ENCODE results near the gene DDA1. TPM values are rescaled to one million over a fixed set of nuclear protein-coding genes. Genes with fewer than 3 reads are reported as not detected.
"Not testable (repeated sequence)": the region's sequence is repeated elsewhere in the genome, so short reads cannot be mapped to it uniquely, and the experiment has no call there.

DDA1 gene
- total and polyA plus RNA-seq, 4 donors: 23.6 to 84.8 (median 56.4) TPM

DNA sequence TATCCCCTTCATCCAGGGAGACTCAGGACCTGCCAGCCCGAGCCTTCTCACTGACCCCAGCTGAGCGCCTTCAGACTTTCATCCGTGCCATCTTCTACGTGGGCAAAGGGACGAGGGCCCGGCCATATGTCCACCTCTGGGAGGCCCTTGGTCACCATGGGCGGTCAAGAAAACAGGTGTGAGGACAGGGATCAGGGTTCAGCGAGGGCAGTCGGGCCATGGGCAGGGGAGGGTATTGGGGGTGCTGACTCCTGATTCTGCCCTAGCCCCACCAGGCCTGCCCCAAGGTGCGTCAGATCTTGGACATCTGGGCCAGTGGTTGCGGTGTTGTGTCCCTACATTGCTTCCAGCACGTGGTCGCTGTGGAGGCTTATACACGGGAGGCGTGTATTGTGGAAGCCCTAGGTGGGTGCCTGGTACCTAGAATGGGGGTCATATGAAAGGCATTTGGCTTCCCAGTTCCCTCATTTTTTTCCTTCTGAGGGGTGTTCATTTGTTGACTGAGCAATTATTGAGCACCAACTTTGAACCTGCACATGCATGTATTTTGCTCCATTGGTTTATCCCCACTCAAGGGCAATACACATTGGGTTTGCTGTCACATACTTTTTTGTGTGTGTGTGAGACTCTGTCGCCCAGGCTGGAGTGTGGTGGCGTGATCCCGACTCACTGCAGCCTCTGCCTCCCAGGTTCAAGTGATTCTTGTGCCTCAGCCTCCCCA is 23.8 kb upstream of the DDA1 start:
- H3K4me3 ChIP-seq (ENCODE audit: low read depth, low read length): no peak overlapping the region
- 97% methylated on average over 15 of the region's 18 CpGs for WGBS (ENCODE audit: insufficient coverage)
- peaks cover 21% of the 10 kb centered on the region for H3K4me1 ChIP-seq (ENCODE audit: control insufficient read depth, insufficient read depth, low read length)
- H3K9me3 ChIP-seq (ENCODE audit: control insufficient read depth, insufficient read depth, low read length): no peaks in the 10 kb centered on the region
- H3K36me3 ChIP-seq (ENCODE audit: control insufficient read depth, insufficient read depth, low read length): peaks cover 21% of the 10 kb centered on the region
- DNase-seq (ENCODE audit: low read depth in 4 of 6, low spot score in 6 of 6): no peak
- H3K27ac ChIP-seq (ENCODE audit: low read depth, low read length): no peak overlapping the region
- peaks cover 15% of the 10 kb centered on the region for H3K27me3 ChIP-seq (ENCODE audit: control insufficient read depth, insufficient read depth, low read length)

DNA sequence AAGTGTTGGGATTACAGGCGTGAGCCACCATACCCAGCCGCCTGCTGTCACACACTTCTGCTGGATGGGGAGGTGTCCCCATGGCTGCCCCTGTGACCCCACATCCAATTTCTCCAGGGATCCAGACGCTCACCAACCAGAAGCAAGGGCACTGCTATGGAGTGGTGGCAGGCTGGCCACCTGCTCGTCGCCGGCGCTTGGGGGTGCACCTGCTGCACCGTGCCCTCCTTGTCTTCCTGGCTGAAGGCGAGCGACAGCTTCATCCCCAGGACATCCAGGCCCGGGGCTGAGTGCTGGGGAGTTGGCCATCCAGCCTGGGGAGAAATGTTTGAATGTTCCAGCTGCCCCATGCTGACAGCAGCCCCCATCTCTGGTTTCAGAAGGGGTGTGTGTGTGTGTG is 23.1 kb upstream of the DDA1 start:
- WGBS (ENCODE audit: insufficient coverage): 96% methylated on average over 9 of the region's 11 CpGs
- Histone ChIP-seq H3K36me3 (ENCODE audit: control insufficient read depth, insufficient read depth, low read length) (peaks cover 24% of the 10 kb centered on the region), H3K9me3 (ENCODE audit: control insufficient read depth, insufficient read depth, low read length) (no peaks in the 10 kb centered on the region), H3K27ac (ENCODE audit: low read depth, low read length) (no peak overlapping the region), H3K4me1 (ENCODE audit: control insufficient read depth, insufficient read depth, low read length) (peaks cover 21% of the 10 kb centered on the region), H3K27me3 (ENCODE audit: control insufficient read depth, insufficient read depth, low read length) (peaks cover 12% of the 10 kb centered on the region), H3K4me3 (ENCODE audit: low read depth, low read length) (no peak overlapping the region)
- no peak for DNase-seq (ENCODE audit: low read depth in 4 of 6, low spot score in 6 of 6)

DNA sequence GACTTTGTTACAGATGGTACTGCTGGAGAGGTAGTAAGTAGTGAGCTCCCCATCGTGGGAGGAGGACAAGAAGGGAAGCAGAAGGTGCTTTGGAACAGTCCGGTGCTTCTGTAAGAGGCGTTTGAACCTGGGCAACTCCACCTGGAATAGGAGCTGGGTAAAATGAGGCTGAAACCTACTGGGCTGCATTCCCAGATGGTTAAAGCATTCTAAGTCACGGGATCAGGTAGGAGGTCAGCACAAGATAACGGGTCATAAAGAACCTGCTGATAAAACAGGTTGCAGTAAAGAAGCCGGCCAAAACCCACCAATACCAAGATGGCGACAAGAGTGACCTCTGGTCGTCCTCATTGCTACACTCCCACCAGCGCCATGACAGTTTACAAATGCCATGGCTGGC is 22.6 kb upstream of the DDA1 start:
- H3K4me1 ChIP-seq (ENCODE audit: control insufficient read depth, insufficient read depth, low read length): peaks cover 16% of the 10 kb centered on the region
- peaks cover 7% of the 10 kb centered on the region for H3K27me3 ChIP-seq (ENCODE audit: control insufficient read depth, insufficient read depth, low read length)
- H3K4me3 ChIP-seq (ENCODE audit: low read depth, low read length): no peak overlapping the region
- no peak for DNase-seq (ENCODE audit: low read depth in 4 of 6, low spot score in 6 of 6)
- no peak overlapping the region for H3K27ac ChIP-seq (ENCODE audit: low read depth, low read length)
- 94% methylated on average over 8 of the region's 9 CpGs for WGBS (ENCODE audit: insufficient coverage)
- peaks cover 26% of the 10 kb centered on the region for H3K36me3 ChIP-seq (ENCODE audit: control insufficient read depth, insufficient read depth, low read length)
- no peaks in the 10 kb centered on the region for H3K9me3 ChIP-seq (ENCODE audit: control insufficient read depth, insufficient read depth, low read length)

DNA sequence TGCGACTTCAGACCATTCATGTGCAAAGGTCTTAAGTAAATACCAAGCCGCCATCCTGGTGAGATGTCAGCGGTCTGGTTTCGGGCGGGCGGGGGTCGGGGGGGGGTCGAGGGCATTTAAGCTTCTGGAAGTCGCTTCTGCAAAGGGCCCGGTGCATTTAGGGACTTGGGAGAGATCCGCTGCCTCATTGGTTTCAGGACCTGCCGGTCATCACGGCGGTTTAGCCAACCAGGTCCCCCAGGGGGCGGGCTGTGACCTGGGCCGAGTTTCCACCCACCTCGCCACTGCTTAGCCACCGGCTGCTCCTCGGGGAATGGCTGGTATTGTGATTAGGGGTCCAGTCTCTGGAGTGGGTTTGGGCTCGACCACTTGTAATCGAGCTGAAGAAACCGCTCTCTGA is 19.9 kb upstream of the DDA1 start:
- H3K4me1 ChIP-seq (ENCODE audit: control insufficient read depth, insufficient read depth, low read length): peaks cover 14% of the 10 kb centered on the region
- H3K27ac ChIP-seq (ENCODE audit: low read depth, low read length): no peak overlapping the region
- DNase-seq (ENCODE audit: low read depth in 4 of 6, low spot score in 6 of 6): peak in 2 of 6 donors; percentile 64 to 74
- H3K27me3 ChIP-seq (ENCODE audit: control insufficient read depth, insufficient read depth, low read length): no peaks in the 10 kb centered on the region
- peaks cover 38% of the 10 kb centered on the region for H3K36me3 ChIP-seq (ENCODE audit: control insufficient read depth, insufficient read depth, low read length)
- H3K4me3 ChIP-seq (ENCODE audit: low read depth, low read length): no peak overlapping the region
- 17% methylated on average over 17 of the region's 22 CpGs for WGBS (ENCODE audit: insufficient coverage)
- no peaks in the 10 kb centered on the region for H3K9me3 ChIP-seq (ENCODE audit: control insufficient read depth, insufficient read depth, low read length)

DNA sequence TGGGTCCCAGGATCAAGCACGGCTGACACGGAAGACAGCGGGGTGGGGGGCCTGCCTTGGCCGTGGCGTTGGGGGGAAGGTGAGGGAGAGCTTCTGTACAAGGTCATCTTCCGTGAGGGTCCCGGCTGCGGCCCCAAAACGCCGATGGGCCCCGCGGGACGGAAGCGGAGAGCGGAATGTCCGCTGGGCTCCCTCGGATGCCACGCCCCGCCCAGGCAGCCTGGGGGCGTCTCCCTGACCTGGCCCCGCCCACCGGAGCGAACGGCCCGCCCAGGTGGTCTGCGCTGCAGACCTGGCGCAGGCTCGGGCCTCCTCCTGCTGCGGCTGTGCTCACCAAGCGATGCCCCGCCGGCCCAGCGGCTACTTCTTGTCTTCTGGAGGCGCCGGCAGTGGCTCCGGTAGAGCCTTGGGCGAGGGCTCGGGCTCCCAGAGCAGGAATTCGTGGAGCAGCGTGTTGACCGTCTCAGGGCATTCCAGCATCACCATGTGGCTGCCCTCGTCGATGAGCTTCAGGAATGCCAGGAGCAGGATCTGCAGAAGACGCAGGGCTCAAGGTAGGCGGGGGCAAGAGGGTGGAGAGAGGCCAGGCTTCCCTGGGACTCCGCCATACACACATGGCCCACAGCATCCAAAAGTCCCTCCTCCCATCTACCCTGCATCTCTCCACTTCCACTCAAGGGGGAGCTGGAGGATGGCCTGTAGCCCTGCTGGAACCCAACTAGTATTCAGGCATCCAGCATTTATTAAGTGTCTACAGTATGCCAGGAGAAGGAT is 16.9 kb upstream of the DDA1 start:
- Histone ChIP-seq H3K4me3 (ENCODE audit: low read depth, low read length) (peak overlapping the region; percentile 49), H3K27ac (ENCODE audit: low read depth, low read length) (peak overlapping the region; percentile 52), H3K9me3 (ENCODE audit: control insufficient read depth, insufficient read depth, low read length) (no peaks in the 10 kb centered on the region), H3K27me3 (ENCODE audit: control insufficient read depth, insufficient read depth, low read length) (no peaks in the 10 kb centered on the region), H3K4me1 (ENCODE audit: control insufficient read depth, insufficient read depth, low read length) (peaks cover 14% of the 10 kb centered on the region), H3K36me3 (ENCODE audit: control insufficient read depth, insufficient read depth, low read length) (peaks cover 33% of the 10 kb centered on the region)
- 11% methylated on average over 43 of the region's 46 CpGs for WGBS (ENCODE audit: insufficient coverage)
- peak in 3 of 6 donors; percentile 39 to 82 (median 77) for DNase-seq (ENCODE audit: low read depth in 4 of 6, low spot score in 6 of 6)

DNA sequence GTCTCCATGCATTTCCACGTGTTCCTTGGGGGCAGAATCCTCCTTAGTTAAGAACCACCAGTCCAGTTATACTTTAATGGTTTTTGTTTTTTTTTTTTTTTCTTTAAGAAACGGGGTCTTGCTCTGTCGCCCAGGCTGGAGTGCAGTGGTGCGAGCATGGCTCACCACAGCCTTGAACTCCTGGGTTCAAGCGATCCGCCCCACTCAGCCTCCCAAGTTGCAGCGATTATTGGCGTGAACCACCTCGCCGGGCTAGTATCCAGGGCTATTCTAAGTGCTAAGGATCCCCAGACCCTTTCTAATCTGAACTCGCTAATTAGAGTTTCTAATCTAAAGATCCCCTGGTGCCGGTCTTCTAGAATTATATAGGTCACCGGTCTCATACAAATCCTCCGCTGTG is 15.8 kb upstream of the DDA1 start:
- peaks cover 14% of the 10 kb centered on the region for H3K4me1 ChIP-seq (ENCODE audit: control insufficient read depth, insufficient read depth, low read length)
- peaks cover 33% of the 10 kb centered on the region for H3K36me3 ChIP-seq (ENCODE audit: control insufficient read depth, insufficient read depth, low read length)
- no peak overlapping the region for H3K4me3 ChIP-seq (ENCODE audit: low read depth, low read length)
- H3K27me3 ChIP-seq (ENCODE audit: control insufficient read depth, insufficient read depth, low read length): no peaks in the 10 kb centered on the region
- 78% methylated on average over 13 of the region's 14 CpGs for WGBS (ENCODE audit: insufficient coverage)
- DNase-seq (ENCODE audit: low read depth in 4 of 6, low spot score in 6 of 6): no peak
- H3K9me3 ChIP-seq (ENCODE audit: control insufficient read depth, insufficient read depth, low read length): no peaks in the 10 kb centered on the region
- H3K27ac ChIP-seq (ENCODE audit: low read depth, low read length): no peak overlapping the region

DNA sequence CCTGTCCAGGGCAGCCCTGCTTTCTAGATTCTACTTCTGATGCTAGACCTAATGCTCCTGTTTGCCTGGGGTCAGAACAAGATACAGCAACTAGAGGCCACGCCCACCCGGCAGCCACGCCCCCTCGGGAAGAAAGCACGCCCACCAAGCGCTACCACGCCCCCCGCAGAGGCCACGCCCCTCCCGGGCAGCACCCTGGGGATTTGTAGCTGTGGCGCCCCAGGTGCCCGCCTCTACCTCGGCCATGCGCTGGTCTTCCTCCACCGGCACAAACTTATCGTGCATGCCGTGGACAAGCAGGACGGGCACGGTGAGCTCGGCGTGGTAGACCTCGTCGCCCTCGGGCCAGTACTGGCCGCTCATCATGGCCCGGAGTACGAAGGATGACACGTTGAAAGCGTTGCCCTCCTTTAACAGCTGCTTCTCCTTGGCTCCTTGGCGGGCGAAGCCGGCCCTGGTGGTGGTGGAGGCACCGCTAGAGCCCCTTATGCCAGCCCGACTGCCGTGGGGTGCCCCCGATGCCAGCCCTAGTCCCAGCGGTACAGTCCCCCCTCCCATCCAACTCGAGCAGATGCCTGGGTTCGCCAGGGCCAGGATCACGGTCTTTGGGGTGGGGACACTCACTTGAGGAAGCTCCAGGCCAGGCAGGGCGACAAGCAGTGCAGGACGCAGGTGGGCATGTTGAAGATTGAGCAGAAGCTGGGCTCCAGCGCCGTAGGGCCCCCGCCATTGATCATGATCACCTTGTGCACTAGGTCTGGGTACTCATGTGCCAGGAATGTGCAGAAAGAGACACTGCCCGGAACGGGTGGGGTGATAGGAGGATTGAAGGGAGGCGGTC is 15.1 kb upstream of the DDA1 start:
- DNase-seq (ENCODE audit: low read depth in 4 of 6, low spot score in 6 of 6): no peak
- H3K27ac ChIP-seq (ENCODE audit: low read depth, low read length): no peak overlapping the region

DNA sequence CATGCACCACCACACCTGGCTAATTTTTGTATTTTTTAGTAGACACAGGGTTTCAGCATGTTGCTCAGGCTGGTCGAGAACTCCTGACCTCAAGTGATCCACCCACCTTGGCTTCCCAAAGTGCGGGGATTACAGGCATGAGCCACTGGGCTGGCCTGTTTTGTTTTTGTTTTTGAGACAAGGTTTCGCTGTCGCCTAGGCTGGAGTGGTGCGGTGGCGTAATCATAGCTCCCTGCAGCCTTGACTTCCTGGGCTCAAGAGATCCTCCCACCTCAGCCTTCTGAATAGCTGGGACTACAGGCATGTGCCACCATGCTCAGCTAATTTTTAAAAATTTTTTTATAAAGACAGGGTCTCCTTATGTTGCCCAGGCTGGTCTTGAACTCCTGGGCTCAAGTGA is 13.8 kb upstream of the DDA1 start:
- not testable (repeated sequence) for H3K4me3 ChIP-seq (ENCODE audit: low read depth, low read length); DNase-seq (ENCODE audit: low read depth in 4 of 6, low spot score in 6 of 6); H3K27ac ChIP-seq (ENCODE audit: low read depth, low read length); H3K27me3 ChIP-seq (ENCODE audit: control insufficient read depth, insufficient read depth, low read length); H3K9me3 ChIP-seq (ENCODE audit: control insufficient read depth, insufficient read depth, low read length)
- Histone ChIP-seq H3K4me1 (ENCODE audit: control insufficient read depth, insufficient read depth, low read length) (peaks cover 13% of the 10 kb centered on the region), H3K36me3 (ENCODE audit: control insufficient read depth, insufficient read depth, low read length) (peaks cover 44% of the 10 kb centered on the region)
- WGBS (ENCODE audit: insufficient coverage): 96% methylated on average over 5 of the region's 6 CpGs

More for the DNA sequence above, 15.1 kb upstream of the DDA1 start:
- Histone ChIP-seq H3K4me1 (ENCODE audit: control insufficient read depth, insufficient read depth, low read length) (peaks cover 14% of the 10 kb centered on the region), H3K36me3 (ENCODE audit: control insufficient read depth, insufficient read depth, low read length) (peaks cover 38% of the 10 kb centered on the region), H3K27me3 (ENCODE audit: control insufficient read depth, insufficient read depth, low read length) (no peaks in the 10 kb centered on the region), H3K9me3 (ENCODE audit: control insufficient read depth, insufficient read depth, low read length) (no peaks in the 10 kb centered on the region), H3K4me3 (ENCODE audit: low read depth, low read length) (no peak overlapping the region)
- 81% methylated on average over 47 of the region's 48 CpGs for WGBS (ENCODE audit: insufficient coverage)

DNA sequence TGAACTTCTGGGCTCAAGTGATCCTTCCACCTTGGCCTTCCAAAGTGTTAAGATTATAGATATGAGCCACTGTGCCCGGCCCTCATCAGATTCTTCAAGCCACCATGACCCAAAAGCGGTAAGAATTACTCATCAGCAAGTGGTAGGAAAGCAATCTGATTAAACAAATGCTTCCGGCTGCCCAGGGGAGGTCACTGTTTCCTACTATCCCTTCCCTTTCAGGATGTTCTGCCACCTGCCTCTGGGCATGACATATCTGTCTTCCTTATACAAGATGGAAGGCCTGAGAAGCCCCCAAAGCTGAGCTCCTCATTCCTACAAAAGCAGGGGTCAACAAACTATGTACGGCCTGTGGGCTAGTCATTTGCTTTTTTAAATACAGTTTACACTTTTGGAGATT is 13.1 kb upstream of the DDA1 start:
- H3K9me3 ChIP-seq (ENCODE audit: control insufficient read depth, insufficient read depth, low read length): no peaks in the 10 kb centered on the region
- H3K27me3 ChIP-seq (ENCODE audit: control insufficient read depth, insufficient read depth, low read length): no peaks in the 10 kb centered on the region
- H3K4me3 ChIP-seq (ENCODE audit: low read depth, low read length): no peak overlapping the region
- H3K27ac ChIP-seq (ENCODE audit: low read depth, low read length): no peak overlapping the region
- H3K36me3 ChIP-seq (ENCODE audit: control insufficient read depth, insufficient read depth, low read length): peaks cover 48% of the 10 kb centered on the region
- 95% methylated on average over 2 of the region's 4 CpGs for WGBS (ENCODE audit: insufficient coverage)
- peaks cover 13% of the 10 kb centered on the region for H3K4me1 ChIP-seq (ENCODE audit: control insufficient read depth, insufficient read depth, low read length)
- no peak for DNase-seq (ENCODE audit: low read depth in 4 of 6, low spot score in 6 of 6)

All from spinal cord (tissue), 10 donors.